ENCODE measurements around the gene DR1.

The DR1 gene

GRCh38 chr1:93416183-93416582 is 70.5 kb downstream of the DR1 start:
- DNase-seq (ENCODE audit: extremely low read depth, insufficient read length): no peak
- Histone ChIP-seq H3K4me3 (replicated peaks; ENCODE audit: low read depth, low read length) (no peak overlapping the region), H3K36me3 (ENCODE audit: control insufficient read depth, insufficient read depth, low read length) (no peaks in the 10 kb centered on the region), H3K27me3 (replicated peaks; ENCODE audit: control insufficient read depth, insufficient read depth, low read length) (no peaks in the 10 kb centered on the region)
- TF ChIP-seq, protein P1, sequence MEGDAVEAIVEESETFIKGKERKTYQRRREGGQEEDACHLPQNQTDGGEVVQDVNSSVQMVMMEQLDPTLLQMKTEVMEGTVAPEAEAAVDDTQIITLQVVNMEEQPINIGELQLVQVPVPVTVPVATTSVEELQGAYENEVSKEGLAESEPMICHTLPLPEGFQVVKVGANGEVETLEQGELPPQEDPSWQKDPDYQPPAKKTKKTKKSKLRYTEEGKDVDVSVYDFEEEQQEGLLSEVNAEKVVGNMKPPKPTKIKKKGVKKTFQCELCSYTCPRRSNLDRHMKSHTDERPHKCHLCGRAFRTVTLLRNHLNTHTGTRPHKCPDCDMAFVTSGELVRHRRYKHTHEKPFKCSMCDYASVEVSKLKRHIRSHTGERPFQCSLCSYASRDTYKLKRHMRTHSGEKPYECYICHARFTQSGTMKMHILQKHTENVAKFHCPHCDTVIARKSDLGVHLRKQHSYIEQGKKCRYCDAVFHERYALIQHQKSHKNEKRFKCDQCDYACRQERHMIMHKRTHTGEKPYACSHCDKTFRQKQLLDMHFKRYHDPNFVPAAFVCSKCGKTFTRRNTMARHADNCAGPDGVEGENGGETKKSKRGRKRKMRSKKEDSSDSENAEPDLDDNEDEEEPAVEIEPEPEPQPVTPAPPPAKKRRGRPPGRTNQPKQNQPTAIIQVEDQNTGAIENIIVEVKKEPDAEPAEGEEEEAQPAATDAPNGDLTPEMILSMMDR (IDR thresholded peaks at IDR 0.05; ENCODE audit: insufficient read depth, low read length, poor library complexity, severe bottlenecking): no peak
